ENCODE measurements around the gene ADNP2.
A peak's percentile ranks its signal among the peaks of the same experiment; 100 is the strongest.

Gene ADNP2

GRCh38 chr18:80170395-80171053 is 61.5 kb downstream of the ADNP2 start:
- Histone ChIP-seq H3K27me3 (ENCODE audit: insufficient read depth, low read length, poor library complexity) (no peaks in the 10 kb centered on the region), H3K79me2 (ENCODE audit: control insufficient read depth, insufficient read depth, low read length) (no peaks in the 10 kb centered on the region), H3K79me1 (ENCODE audit: low read length) (no peaks in the 10 kb centered on the region), H3K9ac (ENCODE audit: low read length) (no peak overlapping the region), H3K56ac (ENCODE audit: low read length) (no peak overlapping the region), H3K4me1 (ENCODE audit: control insufficient read depth, low read depth, low read length) (no peaks in the 10 kb centered on the region), H3K4ac (ENCODE audit: low read depth, low read length) (no peak overlapping the region), H2AK5ac (ENCODE audit: low read length) (no peak overlapping the region), H2BK120ac (ENCODE audit: low read depth, low read length) (no peak overlapping the region), H4K5ac (ENCODE audit: low read length) (no peak overlapping the region), H3K23ac (ENCODE audit: low read length) (no peak overlapping the region), H3K18ac (ENCODE audit: low read length) (no peak overlapping the region), H4K8ac (ENCODE audit: low read depth, low read length) (no peak overlapping the region), H2BK15ac (replicated peaks; ENCODE audit: low read depth) (no peak overlapping the region), H3K36me3 (ENCODE audit: control insufficient read depth, insufficient read depth, low read length) (no peaks in the 10 kb centered on the region), H3K27ac (ENCODE audit: low read depth, low read length) (no peak overlapping the region), H2BK5ac (ENCODE audit: low read length) (no peak overlapping the region), H3K4me3 (ENCODE audit: low read length) (no peak overlapping the region), H3K4me2 (ENCODE audit: low read length) (no peak overlapping the region)
- DNase-seq: peak; percentile 13
- WGBS (ENCODE audit: extremely low coverage, insufficient coverage, low lambda C conversion rate): no CpG with 5 or more reads among the region's 7 CpGs

GRCh38 chr18:80171054-80171872 is 62.2 kb downstream of the ADNP2 start:
- Histone ChIP-seq H3K27me3 (ENCODE audit: insufficient read depth, low read length, poor library complexity) (no peaks in the 10 kb centered on the region), H2BK120ac (ENCODE audit: low read depth, low read length) (no peak overlapping the region), H3K23ac (ENCODE audit: low read length) (no peak overlapping the region), H3K4me3 (ENCODE audit: low read length) (no peak overlapping the region), H2BK15ac (replicated peaks; ENCODE audit: low read depth) (no peak overlapping the region), H3K4ac (ENCODE audit: low read depth, low read length) (no peak overlapping the region), H4K5ac (ENCODE audit: low read length) (no peak overlapping the region), H3K27ac (ENCODE audit: low read depth, low read length) (no peak overlapping the region), H3K56ac (ENCODE audit: low read length) (no peak overlapping the region), H3K79me1 (ENCODE audit: low read length) (no peaks in the 10 kb centered on the region), H3K36me3 (ENCODE audit: control insufficient read depth, insufficient read depth, low read length) (no peaks in the 10 kb centered on the region), H4K8ac (ENCODE audit: low read depth, low read length) (no peak overlapping the region), H3K4me2 (ENCODE audit: low read length) (no peak overlapping the region), H3K9ac (ENCODE audit: low read length) (no peak overlapping the region), H3K4me1 (ENCODE audit: control insufficient read depth, low read depth, low read length) (no peaks in the 10 kb centered on the region), H3K18ac (ENCODE audit: low read length) (no peak overlapping the region), H2AK5ac (ENCODE audit: low read length) (no peak overlapping the region), H3K79me2 (ENCODE audit: control insufficient read depth, insufficient read depth, low read length) (no peaks in the 10 kb centered on the region), H2BK5ac (ENCODE audit: low read length) (no peak overlapping the region)
- no CpG with 5 or more reads among the region's 23 CpGs for WGBS (ENCODE audit: extremely low coverage, insufficient coverage, low lambda C conversion rate)
- peak; percentile 49 for DNase-seq

- no peak overlapping the region for H3K4ac ChIP-seq (ENCODE audit: low read depth, low read length)
Measured at GRCh38 chr18:80172056-80172455, 63.0 kb downstream of the ADNP2 start.

GRCh38 chr18:80173060-80173459 is 64.0 kb downstream of the ADNP2 start:
- Histone ChIP-seq H3K4me2 (ENCODE audit: low read length) (no peak overlapping the region), H3K27ac (ENCODE audit: low read depth, low read length) (no peak overlapping the region), H3K23ac (ENCODE audit: low read length) (no peak overlapping the region), H3K79me1 (ENCODE audit: low read length) (no peaks in the 10 kb centered on the region), H2AK5ac (ENCODE audit: low read length) (no peak overlapping the region), H3K36me3 (ENCODE audit: control insufficient read depth, insufficient read depth, low read length) (no peaks in the 10 kb centered on the region), H2BK5ac (ENCODE audit: low read length) (no peak overlapping the region), H3K4ac (ENCODE audit: low read depth, low read length) (no peak overlapping the region), H3K56ac (ENCODE audit: low read length) (no peak overlapping the region), H3K4me3 (ENCODE audit: low read length) (no peak overlapping the region), H3K18ac (ENCODE audit: low read length) (no peak overlapping the region), H4K8ac (ENCODE audit: low read depth, low read length) (no peak overlapping the region), H3K27me3 (ENCODE audit: insufficient read depth, low read length, poor library complexity) (no peaks in the 10 kb centered on the region), H2BK120ac (ENCODE audit: low read depth, low read length) (no peak overlapping the region), H3K4me1 (ENCODE audit: control insufficient read depth, low read depth, low read length) (no peaks in the 10 kb centered on the region), H3K79me2 (ENCODE audit: control insufficient read depth, insufficient read depth, low read length) (no peaks in the 10 kb centered on the region), H2BK15ac (replicated peaks; ENCODE audit: low read depth) (no peak overlapping the region), H4K5ac (ENCODE audit: low read length) (no peak overlapping the region), H3K9ac (ENCODE audit: low read length) (no peak overlapping the region)
- WGBS (ENCODE audit: extremely low coverage, insufficient coverage, low lambda C conversion rate): no CpG with 5 or more reads among the region's 10 CpGs
- DNase-seq: peak; percentile 15

More at GRCh38 chr18:80172056-80172455, 63.0 kb downstream of the ADNP2 start:
- WGBS (ENCODE audit: extremely low coverage, insufficient coverage, low lambda C conversion rate): no CpG with 5 or more reads among the region's 4 CpGs
- Histone ChIP-seq H3K4me3 (ENCODE audit: low read length) (no peak overlapping the region), H3K36me3 (ENCODE audit: control insufficient read depth, insufficient read depth, low read length) (no peaks in the 10 kb centered on the region), H3K4me1 (ENCODE audit: control insufficient read depth, low read depth, low read length) (no peaks in the 10 kb centered on the region), H2AK5ac (ENCODE audit: low read length) (no peak overlapping the region), H2BK5ac (ENCODE audit: low read length) (no peak overlapping the region), H3K23ac (ENCODE audit: low read length) (no peak overlapping the region), H3K27me3 (ENCODE audit: insufficient read depth, low read length, poor library complexity) (no peaks in the 10 kb centered on the region), H4K5ac (ENCODE audit: low read length) (no peak overlapping the region), H3K79me1 (ENCODE audit: low read length) (no peaks in the 10 kb centered on the region), H3K9ac (ENCODE audit: low read length) (no peak overlapping the region), H3K4me2 (ENCODE audit: low read length) (no peak overlapping the region), H4K8ac (ENCODE audit: low read depth, low read length) (no peak overlapping the region), H3K79me2 (ENCODE audit: control insufficient read depth, insufficient read depth, low read length) (no peaks in the 10 kb centered on the region), H2BK120ac (ENCODE audit: low read depth, low read length) (no peak overlapping the region), H3K27ac (ENCODE audit: low read depth, low read length) (no peak overlapping the region), H3K18ac (ENCODE audit: low read length) (no peak overlapping the region), H3K56ac (ENCODE audit: low read length) (no peak overlapping the region), H2BK15ac (replicated peaks; ENCODE audit: low read depth) (no peak overlapping the region)
- DNase-seq: no peak

GRCh38 chr18:80175451-80176204 is 66.6 kb downstream of the ADNP2 start:
- H3K79me2 ChIP-seq (ENCODE audit: control insufficient read depth, insufficient read depth, low read length): no peaks in the 10 kb centered on the region
- H2BK5ac ChIP-seq (ENCODE audit: low read length): no peak overlapping the region
- H3K4me3 ChIP-seq (ENCODE audit: low read length): no peak overlapping the region
- DNase-seq: no peak
- no peak overlapping the region for H3K4ac ChIP-seq (ENCODE audit: low read depth, low read length)
- no peak overlapping the region for H3K23ac ChIP-seq (ENCODE audit: low read length)
- no peak overlapping the region for H4K5ac ChIP-seq (ENCODE audit: low read length)
- H3K4me1 ChIP-seq (ENCODE audit: control insufficient read depth, low read depth, low read length): no peaks in the 10 kb centered on the region
- no CpG with 5 or more reads among the region's 18 CpGs for WGBS (ENCODE audit: extremely low coverage, insufficient coverage, low lambda C conversion rate)
- no peak overlapping the region for H3K18ac ChIP-seq (ENCODE audit: low read length)
- no peak overlapping the region for H3K56ac ChIP-seq (ENCODE audit: low read length)
- no peak overlapping the region for H3K9ac ChIP-seq (ENCODE audit: low read length)
- no peaks in the 10 kb centered on the region for H3K79me1 ChIP-seq (ENCODE audit: low read length)
- H3K27ac ChIP-seq (ENCODE audit: low read depth, low read length): no peak overlapping the region
- no peak overlapping the region for H2BK120ac ChIP-seq (ENCODE audit: low read depth, low read length)
- H4K8ac ChIP-seq (ENCODE audit: low read depth, low read length): no peak overlapping the region
- no peak overlapping the region for H2AK5ac ChIP-seq (ENCODE audit: low read length)
- H3K4me2 ChIP-seq (ENCODE audit: low read length): no peak overlapping the region
- H2BK15ac ChIP-seq (replicated peaks; ENCODE audit: low read depth): no peak overlapping the region
- H3K36me3 ChIP-seq (ENCODE audit: control insufficient read depth, insufficient read depth, low read length): no peaks in the 10 kb centered on the region
- H3K27me3 ChIP-seq (ENCODE audit: insufficient read depth, low read length, poor library complexity): no peaks in the 10 kb centered on the region

Measured in mesendoderm (in vitro differentiated cells).